Heart left ventricle (tissue), 13 donors: ENCODE results near the gene HPSE2.

Source experiments
- CTCF ChIP-seq, 12 donors: fragments of 200-600 bp; sonication (generic) in 4 of 12; IDR thresholded peaks; one replicate each; pipeline versions ENCODE4 v1.5.0 to v1.8.0; 2018 to 2022; ENCODE audit warnings: antibody characterized with exemption in 12 of 12, mild to moderate bottlenecking in 5 of 12
- POLR2A ChIP-seq, 2 donors: fragments of 450-650 bp; IDR thresholded peaks; one replicate each; pipeline ENCODE4 v1.6.1; 2017; ENCODE audit warnings: antibody characterized with exemption in 2 of 2, mild to moderate bottlenecking in 2 of 2, moderate library complexity in 2 of 2
- donor health status: ischemic (EF 13 %, LVEDD 7.1; RV severe dilation, severe dysfunction).
- donor health status: DM: no; HTN: yes; CAD: no.
- donor health status: DM: no; HTN: no; CAD: no.
- donor health status: ischemic (EF 25% LVEDD 6.9; RV normal size, moderate dysfunction).
- donor health status: ischemic (EF 25% LVEDD 5.7; RV mildly dilated, moderate dysfunction).
- donor health status: ischemic (EF 35%, LVEDD 5.7; RV mildly dilated, moderate dysfunction).
- donor health status: nonischemic (EF 11% LVEDD 7.7; RV severe dilation, severe dysfunction).
- donor health status: DM: yes; HTN: yes; CAD: no.
- donor health status: PGD.
- donor health status: ischemic (EF 29% LVEDD 5.4; RV normal size, mild dysfunction).
- donor health status: nonischemic (EF 23%, LVEDD 6.1; RV moderate dilation, normal function).

GRCh38 chr10:98422182-98422581 is 813.5 kb downstream of the HPSE2 start:
- TF ChIP-seq CTCF (IDR thresholded peaks at IDR 0.05) = no peak
- TF ChIP-seq POLR2A (IDR thresholded peaks at IDR 0.05) = no peak
